Colonic mucosa (tissue), 4 donors: ENCODE results near the gene SLC39A11. TPM values are rescaled to one million over a fixed set of nuclear protein-coding genes. Genes with fewer than 3 reads are reported as not detected.

Experiments
- DNase-seq: peaks from one replicate; pipeline ENCODE4 v3.0.0-alpha.2; 2020
- H3K27ac ChIP-seq: fragments of 200-600 bp; one replicate; pipeline ENCODE4 v1.8.0; 2021
- H3K27me3 ChIP-seq: fragments of 200-600 bp; one replicate; pipeline ENCODE4 v1.8.0; 2021
- H3K36me3 ChIP-seq: fragments of 200-600 bp; one replicate; pipeline ENCODE4 v1.8.0; 2021
- H3K4me1 ChIP-seq: fragments of 200-600 bp; one replicate; pipeline ENCODE4 v1.8.0; 2021; ENCODE audit warnings: mild to moderate bottlenecking
- H3K4me3 ChIP-seq: fragments of 200-600 bp; one replicate; pipeline ENCODE4 v1.8.0; 2021
- H3K9ac ChIP-seq, 2 donors: one replicate each; pipeline ENCODE4 v1.7.0; 2013; ENCODE audit warnings: control low read depth in 2 of 2, low read depth in 2 of 2, low read length in 2 of 2
- H3K9me3 ChIP-seq: fragments of 200-600 bp; one replicate; pipeline ENCODE4 v1.8.0; 2021
- intact Hi-C: fragments of 100-400 bp; cut with DNase I; formaldehyde crosslinking; loops from one replicate; pipeline ENCODE4 v1.14.1; 2022
- total RNA-seq, 2 donors: library from RNA; stranded (reverse); fragmentation: NEBNext Ultra II Directional in 1 of 2; extraction: Animal tissue kit (Norgen Biotek cat#: 25700) in 1 of 2; gene quantifications; one replicate each; pipeline ENCODE4 v1.2.1, GENCODE V29; 2021
- TF ChIP-seq, protein P1 (sequence below): fragments of 200-600 bp; IDR thresholded peaks from one replicate; pipeline ENCODE4 v1.8.0; 2022; ENCODE audit warnings: antibody characterized with exemption, mild to moderate bottlenecking
- donor health status: healthy.
- donor health status: DM: no; HTN: no; CAD: no.
- donor health status: DM: no; HTN: no; CAD: no.

The SLC39A11 gene
- total RNA-seq, 2 donors from 2014 or later, result 57.7 to 60.0 TPM

DNA sequence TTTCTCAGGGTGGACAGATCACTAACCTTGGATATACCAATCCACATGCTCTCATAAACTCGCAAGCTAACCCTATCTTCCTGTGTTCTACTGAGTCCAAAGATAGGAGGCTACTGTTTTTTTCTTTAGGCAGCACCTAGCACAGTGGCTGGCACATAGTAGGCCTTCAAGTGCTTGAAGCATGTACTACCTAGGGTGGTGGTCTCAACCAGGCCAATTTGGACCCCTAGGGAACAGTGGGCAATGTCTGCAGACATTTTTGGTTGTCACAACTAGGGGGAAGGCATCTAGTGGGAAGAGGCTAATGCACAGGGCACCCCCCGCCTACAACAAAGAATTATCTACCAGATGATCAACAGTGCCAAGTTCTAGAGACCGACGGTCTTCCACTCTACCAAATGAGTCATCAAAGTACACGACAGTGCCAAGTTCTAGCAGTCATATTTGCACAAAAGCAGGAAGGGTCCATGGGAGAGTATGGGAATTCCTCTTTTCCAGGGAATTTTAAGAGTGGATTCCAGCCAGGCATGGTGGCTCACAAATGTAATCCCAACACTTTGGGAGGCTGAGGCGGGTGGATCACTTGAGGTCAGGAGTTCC is 390.3 kb downstream of the SLC39A11 start:
- intact Hi-C loops, result no loop called here
- TF ChIP-seq, protein P1, sequence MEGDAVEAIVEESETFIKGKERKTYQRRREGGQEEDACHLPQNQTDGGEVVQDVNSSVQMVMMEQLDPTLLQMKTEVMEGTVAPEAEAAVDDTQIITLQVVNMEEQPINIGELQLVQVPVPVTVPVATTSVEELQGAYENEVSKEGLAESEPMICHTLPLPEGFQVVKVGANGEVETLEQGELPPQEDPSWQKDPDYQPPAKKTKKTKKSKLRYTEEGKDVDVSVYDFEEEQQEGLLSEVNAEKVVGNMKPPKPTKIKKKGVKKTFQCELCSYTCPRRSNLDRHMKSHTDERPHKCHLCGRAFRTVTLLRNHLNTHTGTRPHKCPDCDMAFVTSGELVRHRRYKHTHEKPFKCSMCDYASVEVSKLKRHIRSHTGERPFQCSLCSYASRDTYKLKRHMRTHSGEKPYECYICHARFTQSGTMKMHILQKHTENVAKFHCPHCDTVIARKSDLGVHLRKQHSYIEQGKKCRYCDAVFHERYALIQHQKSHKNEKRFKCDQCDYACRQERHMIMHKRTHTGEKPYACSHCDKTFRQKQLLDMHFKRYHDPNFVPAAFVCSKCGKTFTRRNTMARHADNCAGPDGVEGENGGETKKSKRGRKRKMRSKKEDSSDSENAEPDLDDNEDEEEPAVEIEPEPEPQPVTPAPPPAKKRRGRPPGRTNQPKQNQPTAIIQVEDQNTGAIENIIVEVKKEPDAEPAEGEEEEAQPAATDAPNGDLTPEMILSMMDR, result no peak
- H3K4me1 ChIP-seq, result no peaks in the 10 kb centered on the region
- no peaks in the 10 kb centered on the region for H3K9me3 ChIP-seq
- no peak for DNase-seq
- H3K27ac ChIP-seq, result no peak overlapping the region
- H3K27me3 ChIP-seq, result no peaks in the 10 kb centered on the region
- H3K9ac ChIP-seq, result no peak overlapping the region
- no peak overlapping the region for H3K4me3 ChIP-seq
- no peaks in the 10 kb centered on the region for H3K36me3 ChIP-seq

DNA sequence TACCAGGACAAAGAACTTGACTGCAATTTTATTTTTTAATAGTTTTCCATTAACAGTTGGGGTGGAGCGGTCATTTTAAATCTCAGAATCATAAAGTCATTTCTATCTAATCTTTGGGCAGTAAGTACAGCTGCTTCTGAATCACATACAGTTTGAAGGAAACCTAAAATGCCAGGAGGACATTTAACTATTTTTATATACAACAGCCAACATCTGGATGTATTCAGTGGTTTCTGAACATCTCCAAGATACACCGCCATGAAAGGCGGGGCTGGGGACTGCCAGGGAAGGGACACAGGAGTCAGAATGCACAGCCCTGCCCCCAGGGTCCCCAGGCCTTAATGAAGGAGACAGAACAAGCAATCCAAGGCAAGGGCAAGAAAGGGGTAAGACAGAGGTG is 392.3 kb downstream of the SLC39A11 start:
- Histone ChIP-seq H3K27me3 (no peaks in the 10 kb centered on the region), H3K4me3 (no peak overlapping the region), H3K4me1 (no peaks in the 10 kb centered on the region), H3K9me3 (no peaks in the 10 kb centered on the region), H3K9ac (no peak overlapping the region), H3K27ac (no peak overlapping the region), H3K36me3 (no peaks in the 10 kb centered on the region)
- TF ChIP-seq, protein P1, result no peak
- intact Hi-C loops, result no loop called here
- DNase-seq, result no peak

- no peaks in the 10 kb centered on the region for H3K9me3 ChIP-seq
- TF ChIP-seq, protein P1, result no peak
- H3K4me3 ChIP-seq, result no peak overlapping the region
- H3K9ac ChIP-seq, result no peak overlapping the region
- H3K27me3 ChIP-seq, result no peaks in the 10 kb centered on the region
- H3K27ac ChIP-seq, result no peak overlapping the region
- intact Hi-C loops, result no loop called here
- no peaks in the 10 kb centered on the region for H3K4me1 ChIP-seq
- no peak for DNase-seq
- no peaks in the 10 kb centered on the region for H3K36me3 ChIP-seq
Observed at GRCh38 chr17:72699545-72699944, 392.9 kb downstream of the SLC39A11 start.

DNA sequence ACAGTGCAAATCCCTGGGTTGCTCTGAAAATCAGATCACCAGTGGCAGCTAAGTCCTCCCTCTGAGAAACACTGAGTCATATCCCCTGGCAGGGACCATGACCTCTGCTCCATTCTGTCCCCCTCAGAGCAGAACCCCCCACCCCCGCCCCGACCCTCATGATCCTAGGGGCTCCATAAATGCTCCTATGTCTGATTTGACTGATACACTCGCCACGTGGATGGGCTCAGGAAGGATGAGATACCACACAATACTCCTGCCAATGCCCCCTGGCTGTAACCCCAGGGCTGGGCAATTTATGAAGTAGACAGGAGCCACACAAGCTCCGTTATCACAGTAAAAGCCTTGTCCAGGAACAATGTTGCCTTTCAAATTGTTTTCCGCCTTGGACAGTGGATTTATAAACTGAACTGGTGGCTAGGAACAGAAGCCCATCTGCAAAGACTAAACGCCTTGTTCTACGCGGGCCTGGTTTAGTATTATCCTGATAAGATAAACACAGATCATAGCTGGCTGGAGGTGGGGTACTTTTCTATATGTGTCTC is 394.8 kb downstream of the SLC39A11 start:
- Histone ChIP-seq H3K4me3 (no peak overlapping the region), H3K4me1 (no peaks in the 10 kb centered on the region), H3K9ac (no peak overlapping the region), H3K9me3 (no peaks in the 10 kb centered on the region), H3K36me3 (no peaks in the 10 kb centered on the region), H3K27ac (no peak overlapping the region), H3K27me3 (no peaks in the 10 kb centered on the region)
- intact Hi-C loops, result no loop called here
- TF ChIP-seq, protein P1, result no peak
- DNase-seq, result no peak

DNA sequence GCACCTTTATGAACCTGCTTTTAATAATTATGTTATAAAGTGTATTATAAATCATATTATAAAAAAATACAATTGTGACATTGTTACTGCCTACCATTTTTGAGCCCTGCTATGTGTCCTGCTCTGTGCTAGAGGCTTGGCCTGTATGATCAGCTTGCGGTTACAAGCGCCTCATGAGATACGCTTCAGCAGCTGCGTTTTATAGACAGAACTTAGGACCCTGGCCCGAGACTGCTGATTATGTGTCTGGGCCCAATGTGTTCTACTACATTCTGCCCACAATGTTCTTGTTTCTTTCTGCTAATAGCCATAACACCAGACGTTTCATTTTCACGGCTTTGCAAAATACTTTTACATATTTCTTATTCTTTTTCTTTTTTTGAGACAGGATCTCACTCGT is 395.8 kb downstream of the SLC39A11 start:
- Histone ChIP-seq H3K4me1 (no peaks in the 10 kb centered on the region), H3K9ac (no peak overlapping the region), H3K4me3 (no peak overlapping the region), H3K36me3 (no peaks in the 10 kb centered on the region), H3K9me3 (no peaks in the 10 kb centered on the region), H3K27me3 (no peaks in the 10 kb centered on the region), H3K27ac (no peak overlapping the region)
- no peak for DNase-seq
- TF ChIP-seq, protein P1, result no peak
- intact Hi-C loops, result no loop called here
